ENCODE measurements around the gene NFKBIZ.

GRCh38 chr3:101878589-101878988, 29.3 kb downstream of the NFKBIZ start:
- TF ChIP-seq, protein P1, sequence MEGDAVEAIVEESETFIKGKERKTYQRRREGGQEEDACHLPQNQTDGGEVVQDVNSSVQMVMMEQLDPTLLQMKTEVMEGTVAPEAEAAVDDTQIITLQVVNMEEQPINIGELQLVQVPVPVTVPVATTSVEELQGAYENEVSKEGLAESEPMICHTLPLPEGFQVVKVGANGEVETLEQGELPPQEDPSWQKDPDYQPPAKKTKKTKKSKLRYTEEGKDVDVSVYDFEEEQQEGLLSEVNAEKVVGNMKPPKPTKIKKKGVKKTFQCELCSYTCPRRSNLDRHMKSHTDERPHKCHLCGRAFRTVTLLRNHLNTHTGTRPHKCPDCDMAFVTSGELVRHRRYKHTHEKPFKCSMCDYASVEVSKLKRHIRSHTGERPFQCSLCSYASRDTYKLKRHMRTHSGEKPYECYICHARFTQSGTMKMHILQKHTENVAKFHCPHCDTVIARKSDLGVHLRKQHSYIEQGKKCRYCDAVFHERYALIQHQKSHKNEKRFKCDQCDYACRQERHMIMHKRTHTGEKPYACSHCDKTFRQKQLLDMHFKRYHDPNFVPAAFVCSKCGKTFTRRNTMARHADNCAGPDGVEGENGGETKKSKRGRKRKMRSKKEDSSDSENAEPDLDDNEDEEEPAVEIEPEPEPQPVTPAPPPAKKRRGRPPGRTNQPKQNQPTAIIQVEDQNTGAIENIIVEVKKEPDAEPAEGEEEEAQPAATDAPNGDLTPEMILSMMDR (IDR thresholded peaks at IDR 0.05) = no peak
- no peak for TF ChIP-seq POLR2A (IDR thresholded peaks at IDR 0.05)

Data from body of pancreas (tissue), 4 donors.